Stomach (tissue), 9 donors: Measurements from ENCODE around the gene KIFC3. TPM values are rescaled to one million over a fixed set of nuclear protein-coding genes. Genes with fewer than 3 reads are reported as not detected.

Experiments
- DNase-seq, 2 donors: peaks; one replicate each; pipeline versions ENCODE4 v3.0.0 to v3.0.0-alpha.2; 2013 to 2019
- H3K27ac ChIP-seq, 5 donors: fragments of 200-600 bp in 4 of 5; sonication (generic) in 4 of 5; one replicate each; pipeline ENCODE4 v1.5.1; 2013 to 2019; ENCODE audit warnings: mild to moderate bottlenecking in 1 of 5, moderate library complexity in 1 of 5
- H3K27me3 ChIP-seq, 3 donors: fragments of 200-600 bp; sonication (generic); one replicate each; pipeline ENCODE4 v1.5.1; 2017 to 2019; ENCODE audit warnings: mixed run types in 1 of 3
- H3K36me3 ChIP-seq, 4 donors: fragments of 200-600 bp; sonication (generic); 1 replicate in 3 of 4; 2 replicates in 1 of 4; pipeline ENCODE4 v1.5.1; 2016 to 2019
- H3K4me1 ChIP-seq, 4 donors: fragments of 200-600 bp; sonication (generic); one replicate each; pipeline ENCODE4 v1.5.1; 2016 to 2019
- H3K4me3 ChIP-seq, 4 donors: fragments of 200-600 bp; sonication (generic) in 3 of 4; one replicate each; pipeline ENCODE4 v1.5.1; 2016 to 2019; ENCODE audit warnings: mild to moderate bottlenecking in 1 of 4
- H3K9me3 ChIP-seq, 4 donors: fragments of 200-600 bp; sonication (generic); one replicate each; pipeline ENCODE4 v1.5.1; 2016 to 2019
- CTCF ChIP-seq, 7 experiments: fragments of 450-650 bp in 4 of 7; fragments of 200-600 bp in 3 of 7; sonication (generic) in 3 of 7; IDR thresholded peaks; one replicate each; pipeline ENCODE4 v1.5.1; 2016 to 2019; ENCODE audit warnings: antibody characterized with exemption in 7 of 7, control low read depth in 2 of 7, mild to moderate bottlenecking in 1 of 7
- EP300 ChIP-seq: sonication (generic); formaldehyde crosslinking; IDR thresholded peaks from one replicate; pipeline ENCODE4 v1.6.1; 2017; ENCODE audit warnings: antibody characterized with exemption
- POLR2A ChIP-seq, 4 donors: fragments of 450-650 bp; IDR thresholded peaks; one replicate each; pipeline ENCODE4 v1.6.1; 2016; ENCODE audit warnings: antibody characterized with exemption in 4 of 4, control low read depth in 2 of 4, mild to moderate bottlenecking in 1 of 4, moderate library complexity in 1 of 4
- POLR2AphosphoS5 ChIP-seq, 3 donors: sonication (generic); formaldehyde crosslinking; IDR thresholded peaks; one replicate each; pipeline ENCODE4 v1.6.1; 2016; ENCODE audit warnings: antibody characterized with exemption in 3 of 3
- WGBS, 5 donors: extraction: QIAGEN DNeasy Blood & Tissue Kit in 3 of 5; methylation state at CpG; one replicate each; pipeline versions ENCODE4 v1.1.5 to v1.1.7; 2013 to 2018; 5-methylcytosine and 5-hydroxymethylcytosine counted together
- intact Hi-C: fragments of 100-400 bp; cut with DNase I; formaldehyde crosslinking; loops from one replicate; pipeline ENCODE4 v1.15.1; 2023; ENCODE audit warnings: low total_unique reads
- polyA plus RNA-seq, 3 donors: library from polyadenylated mRNA; stranded (reverse); fragments of 200-250 nt; gene quantifications; one replicate each; pipeline ENCODE4 v1.2.3, GENCODE V29; 2013
- total RNA-seq, 5 donors: library from RNA; depleted of rRNA; stranded (reverse); fragments of >200 nt; gene quantifications; one replicate each; pipeline versions ENCODE4 v1.1.0 to v1.2.3, GENCODE V29; 2014 to 2016
- donor health status: healthy with polysubstance abuse.
- donor health status: Bipolar disorder and iron deficiency.
- donor health status: healthy.

Gene KIFC3
- total and polyA plus RNA-seq, 8 donors = 2.3 to 249 (median 31.1) TPM

GRCh38 chr16:57845115-57845514 is 42.8 kb upstream of the KIFC3 start:
- Histone ChIP-seq H3K27ac (no peak overlapping the region), H3K9me3 (no peaks in the 10 kb centered on the region), H3K27me3 (no peaks in the 10 kb centered on the region), H3K36me3 (no peaks in the 10 kb centered on the region), H3K4me1 (no peaks in the 10 kb centered on the region), H3K4me3 (no peak overlapping the region)
- intact Hi-C loops = no loop called here
- WGBS, 5 donors = 77 to 91% (median 83%) methylated on average over 8 of the region's 8 CpGs
- no peak for TF ChIP-seq POLR2AphosphoS5 (IDR thresholded peaks at IDR 0.05)
- no peak for TF ChIP-seq CTCF (IDR thresholded peaks at IDR 0.05)
- no peak for TF ChIP-seq POLR2A (IDR thresholded peaks at IDR 0.05)
- no peak for TF ChIP-seq EP300
- no peak for DNase-seq

- Histone ChIP-seq H3K4me1 (no peaks in the 10 kb centered on the region), H3K4me3 (no peak overlapping the region), H3K9me3 (no peaks in the 10 kb centered on the region), H3K27ac (no peak overlapping the region), H3K36me3 (no peaks in the 10 kb centered on the region), H3K27me3 (no peaks in the 10 kb centered on the region)
- WGBS, 5 donors = 72 to 86% (median 84%) methylated on average over 9 to 10 of the region's 10 CpGs
- intact Hi-C loops = no loop called here
- DNase-seq = no peak
- TF ChIP-seq POLR2AphosphoS5 (IDR thresholded peaks at IDR 0.05) = no peak
- no peak for TF ChIP-seq POLR2A (IDR thresholded peaks at IDR 0.05)
- no peak for TF ChIP-seq EP300
Observed at GRCh38 chr16:57844416-57845030, 42.2 kb upstream of the KIFC3 start.

GRCh38 chr16:57843400-57843799 is 41.1 kb upstream of the KIFC3 start:
- Histone ChIP-seq H3K27me3 (no peaks in the 10 kb centered on the region), H3K9me3 (no peaks in the 10 kb centered on the region), H3K27ac (no peak overlapping the region), H3K36me3 (no peaks in the 10 kb centered on the region), H3K4me1 (no peaks in the 10 kb centered on the region), H3K4me3 (no peak overlapping the region)
- no peak for DNase-seq
- intact Hi-C loops = no loop called here
- WGBS, 5 donors = 94 to 100% (median 98%) methylated on average over 1 of the region's 1 CpG
- no peak for TF ChIP-seq POLR2A (IDR thresholded peaks at IDR 0.05)
- no peak for TF ChIP-seq CTCF (IDR thresholded peaks at IDR 0.05)
- no peak for TF ChIP-seq EP300
- no peak for TF ChIP-seq POLR2AphosphoS5 (IDR thresholded peaks at IDR 0.05)

GRCh38 chr16:57842601-57843000 is 40.3 kb upstream of the KIFC3 start:
- no peak overlapping the region for H3K27ac ChIP-seq
- H3K36me3 ChIP-seq = no peaks in the 10 kb centered on the region
- DNase-seq = no peak
- TF ChIP-seq CTCF (IDR thresholded peaks at IDR 0.05) (no peak), POLR2A (IDR thresholded peaks at IDR 0.05) (no peak), EP300 (no peak), POLR2AphosphoS5 (IDR thresholded peaks at IDR 0.05) (no peak)
- no peaks in the 10 kb centered on the region for H3K4me1 ChIP-seq
- H3K27me3 ChIP-seq = no peaks in the 10 kb centered on the region
- H3K9me3 ChIP-seq = no peaks in the 10 kb centered on the region
- H3K4me3 ChIP-seq = no peak overlapping the region
- intact Hi-C loops = no loop called here
- WGBS, 5 donors = 85 to 92% (median 89%) methylated on average over 5 of the region's 5 CpGs

- DNase-seq = no peak
- H3K4me1 ChIP-seq = no peaks in the 10 kb centered on the region
- H3K9me3 ChIP-seq = no peaks in the 10 kb centered on the region
- H3K27ac ChIP-seq = no peak overlapping the region
- WGBS, 5 donors = 43 to 65% (median 53%) methylated on average over 8 of the region's 8 CpGs
- intact Hi-C loops = no loop called here
- H3K4me3 ChIP-seq = no peak overlapping the region
- no peak for TF ChIP-seq EP300
- no peak for TF ChIP-seq POLR2AphosphoS5 (IDR thresholded peaks at IDR 0.05)
- TF ChIP-seq POLR2A (IDR thresholded peaks at IDR 0.05) = no peak
- no peak for TF ChIP-seq CTCF (IDR thresholded peaks at IDR 0.05)
- no peaks in the 10 kb centered on the region for H3K27me3 ChIP-seq
- no peaks in the 10 kb centered on the region for H3K36me3 ChIP-seq
Observed at GRCh38 chr16:57840833-57841232, 38.5 kb upstream of the KIFC3 start.
